ENCODE results near the gene TRIM71. TPM values are rescaled to one million over a fixed set of nuclear protein-coding genes. Genes with fewer than 3 reads are reported as not detected.

The TRIM71 gene
- total RNA-seq, 1 donor from 2014 or later = 106 TPM

- TF ChIP-seq EZH2phosphoT487 (IDR thresholded peaks at IDR 0.05) = no peak
- TF ChIP-seq EZH2 (IDR thresholded peaks at IDR 0.05) = no peak
- TF ChIP-seq CTCF (IDR thresholded peaks at IDR 0.05) = no peak
- H4K20me1 ChIP-seq (ENCODE audit: low read depth) = peaks cover 100% of the 10 kb centered on the region
- H3K4me2 ChIP-seq = no peak overlapping the region
- no peak overlapping the region for H3K4me3 Mint-ChIP-seq
- no peak overlapping the region for H3K4me3 ChIP-seq
- H3K36me3 Mint-ChIP-seq = peaks cover 24% of the 10 kb centered on the region
- H3F3A ChIP-seq (ENCODE audit: low read depth) = peaks cover 35% of the 10 kb centered on the region
- H3K4me1 Mint-ChIP-seq = peaks cover 69% of the 10 kb centered on the region
- no peaks in the 10 kb centered on the region for H3K27me3 Mint-ChIP-seq (ENCODE audit: insufficient read depth, low read depth)
- H3K9ac ChIP-seq = no peak overlapping the region
- peak overlapping the region; percentile 47 for H3K27ac ChIP-seq
- H3K9me3 Mint-ChIP-seq = no peaks in the 10 kb centered on the region
- no peak for DNase-seq (ENCODE audit: low spot score)
- H3K79me2 ChIP-seq (ENCODE audit: low read depth) = peaks cover 100% of the 10 kb centered on the region
- H3K27ac Mint-ChIP-seq = no peak overlapping the region
- H3K36me3 ChIP-seq = no peaks in the 10 kb centered on the region
- H2AFZ ChIP-seq (replicated peaks) = no peak overlapping the region
- H3K9me3 ChIP-seq (ENCODE audit: low read depth) = no peaks in the 10 kb centered on the region
- no peaks in the 10 kb centered on the region for H3K27me3 ChIP-seq
- peaks cover 81% of the 10 kb centered on the region for H3K4me1 ChIP-seq
These were observed 37.7 kb downstream of the TRIM71 start for GRCh38 chr3:32855350-32855953.

- H3K9me3 ChIP-seq (ENCODE audit: low read depth) = no peaks in the 10 kb centered on the region
- no peak for TF ChIP-seq EZH2 (IDR thresholded peaks at IDR 0.05)
- TF ChIP-seq EZH2phosphoT487 (IDR thresholded peaks at IDR 0.05) = no peak
- no peak for TF ChIP-seq CTCF (IDR thresholded peaks at IDR 0.05)
- no peak overlapping the region for H3K4me2 ChIP-seq
- no peak overlapping the region for H2AFZ ChIP-seq (replicated peaks)
- no peaks in the 10 kb centered on the region for H3K9me3 Mint-ChIP-seq
- no peak overlapping the region for H3K4me3 ChIP-seq
- peaks cover 26% of the 10 kb centered on the region for H3F3A ChIP-seq (ENCODE audit: low read depth)
- DNase-seq (ENCODE audit: low spot score) = no peak
- no peaks in the 10 kb centered on the region for H3K36me3 ChIP-seq
- H3K27ac Mint-ChIP-seq = no peak overlapping the region
- no peak overlapping the region for H3K4me3 Mint-ChIP-seq
- H4K20me1 ChIP-seq (ENCODE audit: low read depth) = peaks cover 100% of the 10 kb centered on the region
- peak overlapping the region; percentile 2 for H3K27ac ChIP-seq
- no peaks in the 10 kb centered on the region for H3K27me3 ChIP-seq
- H3K9ac ChIP-seq = no peak overlapping the region
- H3K27me3 Mint-ChIP-seq (ENCODE audit: insufficient read depth, low read depth) = no peaks in the 10 kb centered on the region
- H3K79me2 ChIP-seq (ENCODE audit: low read depth) = peaks cover 100% of the 10 kb centered on the region
- peaks cover 79% of the 10 kb centered on the region for H3K4me1 ChIP-seq
- peaks cover 60% of the 10 kb centered on the region for H3K4me1 Mint-ChIP-seq
- peaks cover 24% of the 10 kb centered on the region for H3K36me3 Mint-ChIP-seq
These were observed 38.6 kb downstream of the TRIM71 start for GRCh38 chr3:32856355-32856889.

- DNase-seq (ENCODE audit: low spot score) = no peak
- H3K9ac ChIP-seq = no peak overlapping the region
- H3K4me1 ChIP-seq = peaks cover 79% of the 10 kb centered on the region
- H3K36me3 ChIP-seq = no peaks in the 10 kb centered on the region
- Mint-ChIP-seq H3K36me3 (peaks cover 21% of the 10 kb centered on the region), H3K4me3 (no peak overlapping the region), H3K27me3 (ENCODE audit: insufficient read depth, low read depth) (peaks cover 2% of the 10 kb centered on the region), H3K4me1 (peaks cover 60% of the 10 kb centered on the region), H3K9me3 (no peaks in the 10 kb centered on the region), H3K27ac (no peak overlapping the region)
- H3F3A ChIP-seq (ENCODE audit: low read depth) = peaks cover 26% of the 10 kb centered on the region
- no peak overlapping the region for H3K27ac ChIP-seq
- H3K9me3 ChIP-seq (ENCODE audit: low read depth) = no peaks in the 10 kb centered on the region
- H3K27me3 ChIP-seq = no peaks in the 10 kb centered on the region
- TF ChIP-seq EZH2phosphoT487 (IDR thresholded peaks at IDR 0.05) (no peak), CTCF (IDR thresholded peaks at IDR 0.05) (no peak), EZH2 (IDR thresholded peaks at IDR 0.05) (no peak)
- H2AFZ ChIP-seq (replicated peaks) = no peak overlapping the region
- peaks cover 100% of the 10 kb centered on the region for H4K20me1 ChIP-seq (ENCODE audit: low read depth)
- peaks cover 100% of the 10 kb centered on the region for H3K79me2 ChIP-seq (ENCODE audit: low read depth)
- no peak overlapping the region for H3K4me2 ChIP-seq
- H3K4me3 ChIP-seq = no peak overlapping the region
These were observed 39.2 kb downstream of the TRIM71 start for GRCh38 chr3:32856901-32857507.
